Neural cell (in vitro differentiated cells): ENCODE data around the gene DHRS9. TPM values are rescaled to one million over a fixed set of nuclear protein-coding genes. Genes with fewer than 3 reads are reported as not detected.

Experiments
- H2AFZ ChIP-seq: fragments of 200-600, 300-800 bp; sonication (generic), shearing (Covaris generic); 2 replicates; pipeline ENCODE4 v1.6.0; 2014; ENCODE audit warnings: low read depth, mild to moderate bottlenecking, antibody characterized with exemption, low read length, moderate library complexity
- H3F3A ChIP-seq: fragments of 200-600 bp; shearing (Covaris generic); 2 replicates; pipeline ENCODE4 v1.6.1; 2016; ENCODE audit warnings: mild to moderate bottlenecking, moderate library complexity, mixed read lengths, antibody characterized with exemption, low read length; ENCODE audit not compliant: insufficient read depth, poor library complexity, severe bottlenecking
- H3K27ac ChIP-seq: fragments of 200-600, 300-800 bp; sonication (generic), shearing (Covaris generic); 2 replicates; pipeline ENCODE4 v1.5.1; 2014; ENCODE audit warnings: mild to moderate bottlenecking, low read length, moderate library complexity
- H3K27me3 ChIP-seq: fragments of 300-800, 200-600 bp; sonication (generic), shearing (Covaris generic); 2 replicates; pipeline ENCODE4 v1.6.0; 2014; ENCODE audit warnings: mild to moderate bottlenecking, low read depth, low read length, moderate library complexity; ENCODE audit not compliant: insufficient read depth
- H3K36me3 ChIP-seq: fragments of 300-800, 200-600 bp; sonication (generic), shearing (Covaris generic); 2 replicates; pipeline ENCODE4 v1.5.1; 2014; ENCODE audit warnings: mild to moderate bottlenecking, antibody characterized with exemption, low read length, moderate library complexity; ENCODE audit not compliant: insufficient read depth
- H3K4me2 ChIP-seq: fragments of 300-800, 200-600 bp; sonication (generic), shearing (Covaris generic); 2 replicates; pipeline ENCODE4 v1.6.0; 2014; ENCODE audit warnings: mild to moderate bottlenecking, low read length
- H3K4me3 ChIP-seq: fragments of 300-800, 200-600 bp; sonication (generic), shearing (Covaris generic); 2 replicates; pipeline ENCODE4 v1.5.1; 2014; ENCODE audit warnings: mild to moderate bottlenecking, low read length, moderate library complexity
- H3K79me2 ChIP-seq: fragments of 200-600 bp; shearing (Covaris generic); replicated peaks from 2 replicates; pipeline ENCODE4 v1.6.0; 2014; ENCODE audit warnings: mild to moderate bottlenecking, low read length, moderate library complexity; ENCODE audit not compliant: insufficient read depth
- H3K9ac ChIP-seq: fragments of 300-800, 200-600 bp; sonication (generic), shearing (Covaris generic); 2 replicates; pipeline ENCODE4 v1.6.1; 2016; ENCODE audit warnings: mild to moderate bottlenecking, low read length, mixed read lengths
- H3K9me2 ChIP-seq: fragments of 200-600 bp; shearing (Covaris generic); 2 replicates; pipeline ENCODE4 v1.6.1; 2016; ENCODE audit warnings: mild to moderate bottlenecking, low read length, mixed read lengths; ENCODE audit not compliant: insufficient read depth
- H3K9me3 ChIP-seq: fragments of 200-600, 300-800 bp; sonication (generic), shearing (Covaris generic); 2 replicates; pipeline ENCODE4 v1.6.1; 2016; ENCODE audit warnings: mild to moderate bottlenecking, mixed run types, low read length, moderate library complexity, mixed read lengths
- H4K20me1 ChIP-seq: fragments of 200-600 bp; shearing (Covaris generic); 2 replicates; pipeline ENCODE4 v1.6.1; 2016; ENCODE audit warnings: mild to moderate bottlenecking, mixed run types; ENCODE audit not compliant: insufficient read depth
- EP300 ChIP-seq: fragments of 450-650 bp; conservative IDR thresholded peaks from 2 replicates; pipeline ENCODE4 v1.6.1; 2014; ENCODE audit warnings: antibody characterized with exemption, mild to moderate bottlenecking, moderate library complexity; ENCODE audit not compliant: poor library complexity, severe bottlenecking
- EZH2 ChIP-seq: fragments of 200-600, 300-800 bp; shearing (Covaris generic), sonication (generic); IDR thresholded peaks from 2 replicates; pipeline ENCODE4 v1.6.1; 2014; ENCODE audit warnings: antibody characterized with exemption, low read length, borderline replicate concordance, mild to moderate bottlenecking; ENCODE audit not compliant: insufficient read depth, poor library complexity, severe bottlenecking
- MXI1 ChIP-seq: fragments of 450-650 bp; conservative IDR thresholded peaks from 2 replicates; pipeline ENCODE4 v1.6.1; 2014; ENCODE audit warnings: antibody characterized with exemption, mild to moderate bottlenecking; ENCODE audit not compliant: poor library complexity, severe bottlenecking
- POLR2AphosphoS5 ChIP-seq: IDR thresholded peaks from 2 replicates; pipeline ENCODE4 v1.6.1; 2012
- RAD21 ChIP-seq: fragments of 450-650 bp; conservative IDR thresholded peaks from 2 replicates; pipeline ENCODE4 v1.6.1; 2014; ENCODE audit warnings: antibody characterized with exemption, mild to moderate bottlenecking, moderate library complexity
- SMC3 ChIP-seq: fragments of 450-650 bp; conservative IDR thresholded peaks from 2 replicates; pipeline ENCODE4 v1.6.1; 2014; ENCODE audit warnings: antibody characterized with exemption, mild to moderate bottlenecking, moderate library complexity; ENCODE audit not compliant: poor library complexity
- TAF1 ChIP-seq: IDR thresholded peaks from 2 replicates; pipeline ENCODE4 v1.6.1; 2012; ENCODE audit warnings: low read depth
- polyA plus RNA-seq: library from polyadenylated mRNA; depleted of rRNA; stranded (reverse); fragments of >200 nt; gene quantifications from 2 replicates; pipeline ENCODE4 v1.2.3, GENCODE V29; 2014
- TF ChIP-seq, protein P1 (sequence below): fragments of 450-650 bp; IDR thresholded peaks from 2 replicates; pipeline ENCODE4 v1.5.1; 2014; ENCODE audit warnings: antibody characterized with exemption, mild to moderate bottlenecking, moderate library complexity; ENCODE audit not compliant: poor library complexity, severe bottlenecking
- TF ChIP-seq, protein P2 (sequence below): IDR thresholded peaks from 2 replicates; pipeline ENCODE4 v1.6.1; 2012; ENCODE audit warnings: borderline replicate concordance

DHRS9 gene
- polyA plus RNA-seq, 1 donor from 2014 or later: not detected

DNA sequence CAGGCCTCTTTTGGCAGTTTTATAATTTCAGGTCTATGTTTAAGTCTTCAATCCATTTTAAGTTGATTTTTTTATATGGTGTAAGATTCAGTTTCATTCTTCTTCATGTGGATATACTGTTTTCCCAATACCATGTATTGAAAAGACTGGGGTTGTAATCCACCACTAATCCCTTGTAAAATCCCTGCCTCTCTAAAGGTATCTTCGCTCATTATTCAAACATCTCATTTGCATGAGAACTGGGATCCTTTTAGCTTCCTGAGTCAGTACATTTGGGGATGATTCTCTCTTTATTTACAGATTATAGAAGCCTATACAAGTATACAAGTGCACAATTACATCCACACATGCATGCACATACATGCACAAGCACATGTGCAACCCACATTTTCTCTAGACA lies 25.3 kb downstream of the DHRS9 start:
- H3K36me3 ChIP-seq: no peaks in the 10 kb centered on the region
- H3K27ac ChIP-seq: no peak overlapping the region
- H3K27me3 ChIP-seq: no peaks in the 10 kb centered on the region
- H3K4me2 ChIP-seq: no peak overlapping the region
- no peak overlapping the region for H2AFZ ChIP-seq
- no peaks in the 10 kb centered on the region for H3K9me2 ChIP-seq
- TF ChIP-seq, protein P1, sequence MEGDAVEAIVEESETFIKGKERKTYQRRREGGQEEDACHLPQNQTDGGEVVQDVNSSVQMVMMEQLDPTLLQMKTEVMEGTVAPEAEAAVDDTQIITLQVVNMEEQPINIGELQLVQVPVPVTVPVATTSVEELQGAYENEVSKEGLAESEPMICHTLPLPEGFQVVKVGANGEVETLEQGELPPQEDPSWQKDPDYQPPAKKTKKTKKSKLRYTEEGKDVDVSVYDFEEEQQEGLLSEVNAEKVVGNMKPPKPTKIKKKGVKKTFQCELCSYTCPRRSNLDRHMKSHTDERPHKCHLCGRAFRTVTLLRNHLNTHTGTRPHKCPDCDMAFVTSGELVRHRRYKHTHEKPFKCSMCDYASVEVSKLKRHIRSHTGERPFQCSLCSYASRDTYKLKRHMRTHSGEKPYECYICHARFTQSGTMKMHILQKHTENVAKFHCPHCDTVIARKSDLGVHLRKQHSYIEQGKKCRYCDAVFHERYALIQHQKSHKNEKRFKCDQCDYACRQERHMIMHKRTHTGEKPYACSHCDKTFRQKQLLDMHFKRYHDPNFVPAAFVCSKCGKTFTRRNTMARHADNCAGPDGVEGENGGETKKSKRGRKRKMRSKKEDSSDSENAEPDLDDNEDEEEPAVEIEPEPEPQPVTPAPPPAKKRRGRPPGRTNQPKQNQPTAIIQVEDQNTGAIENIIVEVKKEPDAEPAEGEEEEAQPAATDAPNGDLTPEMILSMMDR: no peak
- TF ChIP-seq EZH2 (no peak), MXI1 (no peak), RAD21 (no peak), SMC3 (no peak), TAF1 (no peak), EP300 (no peak), POLR2AphosphoS5 (no peak)
- TF ChIP-seq, protein P2, sequence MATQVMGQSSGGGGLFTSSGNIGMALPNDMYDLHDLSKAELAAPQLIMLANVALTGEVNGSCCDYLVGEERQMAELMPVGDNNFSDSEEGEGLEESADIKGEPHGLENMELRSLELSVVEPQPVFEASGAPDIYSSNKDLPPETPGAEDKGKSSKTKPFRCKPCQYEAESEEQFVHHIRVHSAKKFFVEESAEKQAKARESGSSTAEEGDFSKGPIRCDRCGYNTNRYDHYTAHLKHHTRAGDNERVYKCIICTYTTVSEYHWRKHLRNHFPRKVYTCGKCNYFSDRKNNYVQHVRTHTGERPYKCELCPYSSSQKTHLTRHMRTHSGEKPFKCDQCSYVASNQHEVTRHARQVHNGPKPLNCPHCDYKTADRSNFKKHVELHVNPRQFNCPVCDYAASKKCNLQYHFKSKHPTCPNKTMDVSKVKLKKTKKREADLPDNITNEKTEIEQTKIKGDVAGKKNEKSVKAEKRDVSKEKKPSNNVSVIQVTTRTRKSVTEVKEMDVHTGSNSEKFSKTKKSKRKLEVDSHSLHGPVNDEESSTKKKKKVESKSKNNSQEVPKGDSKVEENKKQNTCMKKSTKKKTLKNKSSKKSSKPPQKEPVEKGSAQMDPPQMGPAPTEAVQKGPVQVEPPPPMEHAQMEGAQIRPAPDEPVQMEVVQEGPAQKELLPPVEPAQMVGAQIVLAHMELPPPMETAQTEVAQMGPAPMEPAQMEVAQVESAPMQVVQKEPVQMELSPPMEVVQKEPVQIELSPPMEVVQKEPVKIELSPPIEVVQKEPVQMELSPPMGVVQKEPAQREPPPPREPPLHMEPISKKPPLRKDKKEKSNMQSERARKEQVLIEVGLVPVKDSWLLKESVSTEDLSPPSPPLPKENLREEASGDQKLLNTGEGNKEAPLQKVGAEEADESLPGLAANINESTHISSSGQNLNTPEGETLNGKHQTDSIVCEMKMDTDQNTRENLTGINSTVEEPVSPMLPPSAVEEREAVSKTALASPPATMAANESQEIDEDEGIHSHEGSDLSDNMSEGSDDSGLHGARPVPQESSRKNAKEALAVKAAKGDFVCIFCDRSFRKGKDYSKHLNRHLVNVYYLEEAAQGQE: no peak
- no peaks in the 10 kb centered on the region for H3F3A ChIP-seq
- no peak overlapping the region for H3K9ac ChIP-seq
- H4K20me1 ChIP-seq: no peaks in the 10 kb centered on the region
- no peak overlapping the region for H3K4me3 ChIP-seq
- no peaks in the 10 kb centered on the region for H3K79me2 ChIP-seq
- no peaks in the 10 kb centered on the region for H3K9me3 ChIP-seq

DNA sequence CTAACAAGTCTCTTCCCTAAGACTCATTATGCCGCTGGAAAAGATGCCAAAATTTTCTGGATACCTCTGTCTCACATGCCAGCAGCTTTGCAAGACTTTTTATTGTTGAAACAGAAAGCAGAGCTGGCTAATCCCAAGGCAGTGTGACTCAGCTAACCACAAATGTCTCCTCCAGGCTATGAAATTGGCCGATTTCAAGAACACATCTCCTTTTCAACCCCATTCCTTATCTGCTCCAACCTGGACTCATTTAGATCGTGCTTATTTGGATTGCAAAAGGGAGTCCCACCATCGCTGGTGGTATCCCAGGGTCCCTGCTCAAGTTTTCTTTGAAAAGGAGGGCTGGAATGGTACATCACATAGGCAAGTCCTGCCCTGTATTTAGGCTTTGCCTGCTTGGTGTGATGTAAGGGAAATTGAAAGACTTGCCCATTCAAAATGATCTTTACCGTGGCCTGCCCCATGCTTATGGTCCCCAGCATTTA lies 26.3 kb downstream of the DHRS9 start:
- Histone ChIP-seq H3K9me3 (no peaks in the 10 kb centered on the region), H3K27ac (no peak overlapping the region), H3K9ac (no peak overlapping the region), H3K9me2 (no peaks in the 10 kb centered on the region), H2AFZ (no peak overlapping the region), H3K4me3 (no peak overlapping the region), H3K4me2 (no peak overlapping the region), H3K36me3 (no peaks in the 10 kb centered on the region), H4K20me1 (no peaks in the 10 kb centered on the region), H3K27me3 (no peaks in the 10 kb centered on the region), H3K79me2 (no peaks in the 10 kb centered on the region), H3F3A (no peaks in the 10 kb centered on the region)
- TF ChIP-seq SMC3: no peak
- no peak for TF ChIP-seq RAD21
- TF ChIP-seq, protein P1: no peak
- TF ChIP-seq, protein P2: no peak
- no peak for TF ChIP-seq EP300
- no peak for TF ChIP-seq POLR2AphosphoS5
- no peak for TF ChIP-seq TAF1
- TF ChIP-seq EZH2: no peak
- TF ChIP-seq MXI1: no peak
